SK-N-SH (cell line): ENCODE results near the gene UCP3. TPM values are rescaled to one million over a fixed set of nuclear protein-coding genes. Genes with fewer than 3 reads are reported as not detected.

Source experiments
- CTCF ChIA-PET: fragments of 300-600, 350-600 bp; formaldehyde crosslinking; extraction: SDS; loops from one replicate; lab custom pipeline; 2021; lab: Yijun Ruan, JAX
- POLR2A ChIA-PET: fragments of 350-600 bp; sonication (Branson Sonifier 250); formaldehyde crosslinking; extraction: SDS; loops from one replicate; lab custom pipeline; 2020; ENCODE audit warnings: antibody characterized with exemption, inconsistent platforms; lab: Yijun Ruan, JAX
- DNase-seq: peaks from one replicate; pipeline ENCODE4 v3.0.0; 2012
- H2AFZ ChIP-seq: fragments of 200-600 bp; sonication (generic); 2 replicates; pipeline ENCODE4 v1.8.1; 2016; ENCODE audit warnings: antibody characterized with exemption, mild to moderate bottlenecking, low read depth
- H3F3A ChIP-seq: fragments of 200-600 bp; sonication (generic); replicated peaks from 2 replicates; pipeline ENCODE3; 2016; ENCODE audit warnings: antibody characterized with exemption, mild to moderate bottlenecking; ENCODE audit not compliant: insufficient read depth
- H3K27ac ChIP-seq, 2 experiments: fragments of 200-500 bp in 1 of 2; fragments of 200-600 bp in 1 of 2; sonication (Bioruptor generic) in 1 of 2; sonication (generic), shearing (Covaris generic) in 1 of 2; 2 replicates each; pipeline versions ENCODE4 v1.5.1 to v1.6.1; 2014 to 2016; ENCODE audit warnings: low read depth in 2 of 2, inconsistent platforms in 1 of 2, low read length in 1 of 2, mild to moderate bottlenecking in 1 of 2, mixed read lengths in 1 of 2
- H3K27me3 ChIP-seq: fragments of 200-600 bp; sonication (generic), shearing (Covaris generic); 2 replicates; pipeline ENCODE4 v1.6.1; 2016; ENCODE audit warnings: mixed run types; ENCODE audit not compliant: insufficient read depth
- H3K36me3 ChIP-seq, 2 experiments: fragments of 200-500 bp in 1 of 2; fragments of 200-600 bp in 1 of 2; sonication (Bioruptor generic) in 1 of 2; sonication (generic) in 1 of 2; replicated peaks in 1 of 2; 2 replicates each; pipeline versions ENCODE3 to v1.5.1; 2014 to 2016; ENCODE audit warnings: low read length in 1 of 2, mild to moderate bottlenecking in 1 of 2; ENCODE audit not compliant: insufficient read depth in 2 of 2, control insufficient read depth in 1 of 2
- H3K4me1 ChIP-seq, 2 experiments: fragments of 200-500 bp in 1 of 2; fragments of 200-600 bp in 1 of 2; sonication (Bioruptor generic) in 1 of 2; sonication (generic), shearing (Covaris generic) in 1 of 2; 2 replicates each; pipeline versions ENCODE4 v1.5.1 to v1.6.1; 2014 to 2016; ENCODE audit warnings: low read depth in 1 of 2, low read length in 1 of 2, mixed run types in 1 of 2; ENCODE audit not compliant: insufficient read depth in 2 of 2, control insufficient read depth in 1 of 2
- H3K4me2 ChIP-seq: fragments of 200-600 bp; sonication (generic), shearing (Covaris generic); 2 replicates; pipeline ENCODE4 v1.6.1; 2017; ENCODE audit warnings: mixed run types
- H3K4me3 ChIP-seq, 2 experiments: fragments of 200-500 bp in 1 of 2; fragments of 200-600 bp in 1 of 2; sonication (Bioruptor generic) in 1 of 2; sonication (generic), shearing (Covaris generic) in 1 of 2; 2 replicates each; pipeline versions ENCODE4 v1.5.1 to v1.8.1; 2014 to 2016; ENCODE audit warnings: low read depth in 2 of 2, inconsistent platforms in 1 of 2, low read length in 1 of 2, mild to moderate bottlenecking in 1 of 2, mixed read lengths in 1 of 2, moderate library complexity in 1 of 2
- H3K79me2 ChIP-seq: fragments of 200-600 bp; sonication (generic); 2 replicates; pipeline ENCODE4 v1.8.1; 2017; ENCODE audit warnings: mild to moderate bottlenecking; ENCODE audit not compliant: insufficient read depth
- H3K9ac ChIP-seq: fragments of 200-600 bp; sonication (generic); 2 replicates; pipeline ENCODE4 v1.6.1; 2017; ENCODE audit warnings: mixed run types
- H3K9me2 ChIP-seq: fragments of 200-600 bp; sonication (generic); 2 replicates; pipeline ENCODE4 v1.6.1; 2017; ENCODE audit warnings: mixed run types
- H3K9me3 ChIP-seq: fragments of 200-600 bp; sonication (generic); 2 replicates; pipeline ENCODE4 v1.6.1; 2017; ENCODE audit warnings: mixed run types, mild to moderate bottlenecking, moderate library complexity
- H4K20me1 ChIP-seq: fragments of 200-600 bp; sonication (generic); 2 replicates; pipeline ENCODE4 v1.6.1; 2017; ENCODE audit warnings: mild to moderate bottlenecking, mixed run types; ENCODE audit not compliant: insufficient read depth
- CHD2 ChIP-seq: fragments of 150-350 bp; IDR thresholded peaks from 2 replicates; pipeline ENCODE4 v1.6.1; 2018; ENCODE audit warnings: low read length; ENCODE audit not compliant: partially characterized antibody
- EP300 ChIP-seq, 2 experiments: IDR thresholded peaks; 2 replicates each; pipeline versions ENCODE4 v1.4.0 to v1.6.1; 2012; ENCODE audit warnings: borderline replicate concordance in 1 of 2, low read depth in 1 of 2, low read length in 1 of 2
- GABPA ChIP-seq: IDR thresholded peaks from 2 replicates; pipeline ENCODE4 v1.4.0; 2012; ENCODE audit warnings: low read depth, mild to moderate bottlenecking
- MEF2A ChIP-seq: IDR thresholded peaks from 2 replicates; pipeline ENCODE4 v1.4.0; 2012; ENCODE audit warnings: low read depth, borderline replicate concordance
- MXI1 ChIP-seq: IDR thresholded peaks from 2 replicates; pipeline ENCODE4 v1.6.1; 2012; ENCODE audit warnings: mild to moderate bottlenecking, low read depth, low read length, improper control_type of control experiment
- RCOR1 ChIP-seq: fragments of 150-350 bp; IDR thresholded peaks from 2 replicates; pipeline ENCODE4 v1.6.1; 2017; ENCODE audit warnings: antibody characterized with exemption, low read length
- RXRA ChIP-seq: IDR thresholded peaks from 2 replicates; pipeline ENCODE4 v1.4.0; 2012; ENCODE audit warnings: low read depth, mild to moderate bottlenecking, borderline replicate concordance
- TAF1 ChIP-seq: IDR thresholded peaks from 2 replicates; pipeline ENCODE4 v1.6.1; 2012; ENCODE audit warnings: low read depth, mild to moderate bottlenecking, low read length, moderate library complexity, borderline replicate concordance
- USF2 ChIP-seq: fragments of 150-350 bp; IDR thresholded peaks from 2 replicates; pipeline ENCODE4 v1.6.1; 2017; ENCODE audit warnings: antibody characterized with exemption, low read length, low read depth, borderline replicate concordance
- YY1 ChIP-seq: IDR thresholded peaks from 2 replicates; pipeline ENCODE4 v1.4.0; 2012; ENCODE audit warnings: low read depth, mild to moderate bottlenecking
- WGBS: methylation state at CpG from one replicate; pipeline ENCODE4 v1.1.6; 2017; ENCODE audit warnings: low lambda C conversion rate; 5-methylcytosine and 5-hydroxymethylcytosine counted together
- polyA plus RNA-seq, 3 experiments: library from polyadenylated mRNA; depleted of rRNA; stranded (reverse); fragments of >200 nt; gene quantifications; 2 replicates each; pipeline ENCODE4 v1.2.3, GENCODE V29; 2012

Gene UCP3
- polyA plus RNA-seq, 1 of the 3 experiments (the other 2 are of a cell fraction), result 1.2 TPM

GRCh38 chr11:74015919-74016684 is 7.2 kb upstream of the UCP3 start:
- H3K4me2 ChIP-seq, result no peak overlapping the region
- no peak overlapping the region for H2AFZ ChIP-seq
- no peaks in the 10 kb centered on the region for H3K27me3 ChIP-seq
- H3F3A ChIP-seq, result no peaks in the 10 kb centered on the region
- no peaks in the 10 kb centered on the region for H3K9me2 ChIP-seq
- no peaks in the 10 kb centered on the region for H4K20me1 ChIP-seq
- H3K9me3 ChIP-seq, result no peaks in the 10 kb centered on the region
- POLR2A ChIA-PET, result no interaction called here
- TF ChIP-seq RCOR1 (no peak), YY1 (no peak)
- TF ChIP-seq, all 33 proteins: peak for 0
- no peaks in the 10 kb centered on the region for H3K79me2 ChIP-seq
- 94% methylated on average over 4 of the region's 5 CpGs for WGBS
- H3K27ac ChIP-seq, result no peak overlapping the region
- CTCF ChIA-PET, result no interaction called here
- no peaks in the 10 kb centered on the region for H3K4me1 ChIP-seq
- no peak overlapping the region for H3K9ac ChIP-seq
- H3K4me3 ChIP-seq, result no peak overlapping the region
- no peak for DNase-seq
- H3K36me3 ChIP-seq, result peaks cover 10 to 51% of the 10 kb centered on the region in 2 experiments

GRCh38 chr11:74014880-74015279 is 6.0 kb upstream of the UCP3 start:
- no peaks in the 10 kb centered on the region for H3K27me3 ChIP-seq
- no peak for TF ChIP-seq MEF2A
- no peak for TF ChIP-seq USF2
- TF ChIP-seq MXI1, result no peak
- no peak for TF ChIP-seq RCOR1
- TF ChIP-seq TAF1, result no peak
- TF ChIP-seq RXRA, result no peak
- TF ChIP-seq GABPA, result no peak
- no peak for TF ChIP-seq CHD2
- H3K79me2 ChIP-seq, result no peaks in the 10 kb centered on the region
- H4K20me1 ChIP-seq, result no peaks in the 10 kb centered on the region
- ChIA-PET CTCF (no interaction called here), POLR2A (no interaction called here)
- H3F3A ChIP-seq, result no peaks in the 10 kb centered on the region
- no peak overlapping the region for H3K27ac ChIP-seq
- 100% methylated on average over 2 of the region's 2 CpGs for WGBS
- H3K9ac ChIP-seq, result no peak overlapping the region
- DNase-seq, result no peak
- no peak overlapping the region for H3K4me3 ChIP-seq
- H3K36me3 ChIP-seq, result peaks cover 10 to 43% of the 10 kb centered on the region in 2 experiments
- no peak overlapping the region for H3K4me2 ChIP-seq
- H2AFZ ChIP-seq, result no peak overlapping the region
- H3K9me3 ChIP-seq, result no peaks in the 10 kb centered on the region
- peaks cover 0 to 2% of the 10 kb centered on the region in 2 experiments; a peak in 1 of 4 replicates for H3K4me1 ChIP-seq
- H3K9me2 ChIP-seq, result no peaks in the 10 kb centered on the region

- Histone ChIP-seq H3K9me2 (no peaks in the 10 kb centered on the region), H3K27me3 (no peaks in the 10 kb centered on the region), H3K79me2 (no peaks in the 10 kb centered on the region), H2AFZ (no peak overlapping the region), H3K4me3 (no peak overlapping the region), H4K20me1 (no peaks in the 10 kb centered on the region), H3K9ac (no peak overlapping the region), H3K36me3 (peaks cover 9 to 41% of the 10 kb centered on the region in 2 experiments), H3K27ac (no peak overlapping the region), H3K4me1 (peaks cover 0 to 2% of the 10 kb centered on the region in 2 experiments; a peak in 1 of 4 replicates), H3F3A (no peaks in the 10 kb centered on the region), H3K9me3 (no peaks in the 10 kb centered on the region), H3K4me2 (no peak overlapping the region)
- WGBS, result 98% methylated on average over 8 of the region's 8 CpGs
- ChIA-PET CTCF (no interaction called here), POLR2A (no interaction called here)
- TF ChIP-seq EP300 (IDR thresholded peaks at IDR 0.05; ENCODE audit: borderline replicate concordance in 1 of 2, low read depth in 1 of 2, low read length in 1 of 2), result no peak
- DNase-seq, result no peak
Measured at GRCh38 chr11:74013141-74013540, 4.3 kb upstream of the UCP3 start.
